Osteoblast (primary cell): ENCODE measurements around the gene PRM1. TPM values are rescaled to one million over a fixed set of nuclear protein-coding genes. Genes with fewer than 3 reads are reported as not detected.
A peak's percentile ranks its signal among the peaks of the same experiment; 100 is the strongest.

Experiments
- DNase-seq: peaks from one replicate; pipeline ENCODE4 v3.0.0; 2011; ENCODE audit warnings: low spot score, mixed read lengths; ENCODE audit not compliant: insufficient read length; ENCODE audit errors: missing footprints
- H2AFZ ChIP-seq: 2 replicates; pipeline ENCODE4 v1.6.0; 2011; ENCODE audit warnings: mild to moderate bottlenecking, low read length
- H3K27ac ChIP-seq: 2 replicates; pipeline ENCODE4 v1.5.1; 2011; ENCODE audit warnings: mild to moderate bottlenecking, low read depth, low read length, moderate library complexity
- H3K27me3 ChIP-seq: 2 replicates; pipeline ENCODE4 v1.6.0; 2012; ENCODE audit warnings: mild to moderate bottlenecking, control low read depth, inconsistent platforms, low read length, moderate library complexity; ENCODE audit not compliant: insufficient read depth
- H3K36me3 ChIP-seq: 2 replicates; pipeline ENCODE4 v1.5.1; 2011; ENCODE audit warnings: mild to moderate bottlenecking, low read length, control low read depth, moderate library complexity; ENCODE audit not compliant: insufficient read depth
- H3K4me1 ChIP-seq: 2 replicates; pipeline ENCODE4 v1.5.1; 2011; ENCODE audit warnings: mild to moderate bottlenecking, low read length, control low read depth, moderate library complexity; ENCODE audit not compliant: insufficient read depth
- H3K4me2 ChIP-seq: 2 replicates; pipeline ENCODE4 v1.6.0; 2011; ENCODE audit warnings: mild to moderate bottlenecking, low read length; ENCODE audit not compliant: insufficient read depth
- H3K4me3 ChIP-seq: fragments of 200-600 bp; sonication (generic); 3 replicates; pipeline ENCODE4 v1.5.1; 2012; ENCODE audit warnings: mild to moderate bottlenecking, low read length, inconsistent platforms; ENCODE audit not compliant: insufficient read depth
- H3K79me2 ChIP-seq: 2 replicates; pipeline ENCODE4 v1.6.0; 2012; ENCODE audit warnings: mild to moderate bottlenecking, low read length, control low read depth, inconsistent platforms; ENCODE audit not compliant: insufficient read depth
- H3K9me3 ChIP-seq: 2 replicates; pipeline ENCODE4 v1.5.1; 2011; ENCODE audit warnings: low read depth, low read length, control low read depth
- H4K20me1 ChIP-seq: 2 replicates; pipeline ENCODE4 v1.6.0; 2012; ENCODE audit warnings: mild to moderate bottlenecking, low read length, control low read depth; ENCODE audit not compliant: insufficient read depth
- total RNA-seq: library from RNA; depleted of rRNA; stranded (reverse); fragments of >200 nt; gene quantifications from 2 replicates; pipeline ENCODE4 v1.2.3, GENCODE V29; 2012
- TF ChIP-seq, protein P1 (sequence below): IDR thresholded peaks from 2 replicates; pipeline ENCODE4 v1.5.1; 2011; ENCODE audit warnings: mild to moderate bottlenecking, low read depth, low read length, moderate library complexity; ENCODE audit errors: extremely low read depth

The PRM1 gene
- total RNA-seq, 1 donor: not detected

DNA sequence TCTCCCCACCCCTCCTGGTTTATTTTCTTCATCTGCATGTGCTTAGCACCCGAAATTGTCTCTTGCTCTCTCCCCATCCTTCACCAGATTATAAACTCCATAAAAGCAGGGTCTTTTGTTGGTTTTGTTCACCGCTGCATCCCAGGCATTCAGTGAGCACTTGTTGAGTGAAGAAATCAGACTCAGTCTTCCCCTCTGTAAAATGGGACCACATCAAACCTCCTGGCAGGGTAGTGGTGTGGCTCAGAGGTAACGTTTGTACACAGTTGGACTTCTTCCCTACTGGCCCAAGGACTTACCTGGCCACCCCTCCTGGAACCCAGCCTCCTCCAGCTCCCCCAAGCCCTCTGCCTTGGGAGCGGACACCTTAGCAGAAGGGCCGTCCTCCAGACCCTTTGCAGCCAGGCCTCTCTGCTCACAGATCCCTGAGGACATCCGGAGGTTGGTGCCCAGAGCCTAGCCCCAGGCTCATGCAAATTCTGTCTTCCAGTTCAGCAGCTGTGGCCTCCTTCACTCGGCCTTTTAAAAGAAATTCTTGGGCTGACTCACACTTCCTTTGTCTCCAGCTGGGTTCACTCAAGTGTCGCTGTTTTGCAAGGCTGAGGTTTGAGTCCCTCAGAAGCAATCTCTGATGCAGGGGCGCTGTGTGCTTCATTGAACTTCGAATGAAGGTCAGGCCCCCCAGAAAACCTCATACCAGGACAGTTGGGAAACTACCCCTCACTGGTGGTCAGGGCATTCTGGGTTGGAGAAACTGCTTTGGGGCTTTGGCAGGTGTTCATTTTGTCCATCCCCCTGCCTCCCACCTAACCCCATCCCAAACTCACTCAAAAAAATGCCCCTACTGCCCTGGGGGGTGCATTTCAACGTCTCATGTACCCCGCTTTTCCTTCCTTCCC, 47.3 kb upstream of the PRM1 start:
- Histone ChIP-seq H3K4me2 (peak overlapping the region; percentile 84), H3K4me3 (peak overlapping the region; percentile 61), H3K36me3 (no peaks in the 10 kb centered on the region), H3K27ac (peak overlapping the region; percentile 34), H3K9me3 (no peaks in the 10 kb centered on the region), H2AFZ (no peak overlapping the region), H4K20me1 (no peaks in the 10 kb centered on the region), H3K79me2 (no peaks in the 10 kb centered on the region), H3K27me3 (no peaks in the 10 kb centered on the region), H3K4me1 (peaks cover 27% of the 10 kb centered on the region)
- TF ChIP-seq, protein P1, sequence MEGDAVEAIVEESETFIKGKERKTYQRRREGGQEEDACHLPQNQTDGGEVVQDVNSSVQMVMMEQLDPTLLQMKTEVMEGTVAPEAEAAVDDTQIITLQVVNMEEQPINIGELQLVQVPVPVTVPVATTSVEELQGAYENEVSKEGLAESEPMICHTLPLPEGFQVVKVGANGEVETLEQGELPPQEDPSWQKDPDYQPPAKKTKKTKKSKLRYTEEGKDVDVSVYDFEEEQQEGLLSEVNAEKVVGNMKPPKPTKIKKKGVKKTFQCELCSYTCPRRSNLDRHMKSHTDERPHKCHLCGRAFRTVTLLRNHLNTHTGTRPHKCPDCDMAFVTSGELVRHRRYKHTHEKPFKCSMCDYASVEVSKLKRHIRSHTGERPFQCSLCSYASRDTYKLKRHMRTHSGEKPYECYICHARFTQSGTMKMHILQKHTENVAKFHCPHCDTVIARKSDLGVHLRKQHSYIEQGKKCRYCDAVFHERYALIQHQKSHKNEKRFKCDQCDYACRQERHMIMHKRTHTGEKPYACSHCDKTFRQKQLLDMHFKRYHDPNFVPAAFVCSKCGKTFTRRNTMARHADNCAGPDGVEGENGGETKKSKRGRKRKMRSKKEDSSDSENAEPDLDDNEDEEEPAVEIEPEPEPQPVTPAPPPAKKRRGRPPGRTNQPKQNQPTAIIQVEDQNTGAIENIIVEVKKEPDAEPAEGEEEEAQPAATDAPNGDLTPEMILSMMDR: no peak
- DNase-seq: peak; percentile 97

DNA sequence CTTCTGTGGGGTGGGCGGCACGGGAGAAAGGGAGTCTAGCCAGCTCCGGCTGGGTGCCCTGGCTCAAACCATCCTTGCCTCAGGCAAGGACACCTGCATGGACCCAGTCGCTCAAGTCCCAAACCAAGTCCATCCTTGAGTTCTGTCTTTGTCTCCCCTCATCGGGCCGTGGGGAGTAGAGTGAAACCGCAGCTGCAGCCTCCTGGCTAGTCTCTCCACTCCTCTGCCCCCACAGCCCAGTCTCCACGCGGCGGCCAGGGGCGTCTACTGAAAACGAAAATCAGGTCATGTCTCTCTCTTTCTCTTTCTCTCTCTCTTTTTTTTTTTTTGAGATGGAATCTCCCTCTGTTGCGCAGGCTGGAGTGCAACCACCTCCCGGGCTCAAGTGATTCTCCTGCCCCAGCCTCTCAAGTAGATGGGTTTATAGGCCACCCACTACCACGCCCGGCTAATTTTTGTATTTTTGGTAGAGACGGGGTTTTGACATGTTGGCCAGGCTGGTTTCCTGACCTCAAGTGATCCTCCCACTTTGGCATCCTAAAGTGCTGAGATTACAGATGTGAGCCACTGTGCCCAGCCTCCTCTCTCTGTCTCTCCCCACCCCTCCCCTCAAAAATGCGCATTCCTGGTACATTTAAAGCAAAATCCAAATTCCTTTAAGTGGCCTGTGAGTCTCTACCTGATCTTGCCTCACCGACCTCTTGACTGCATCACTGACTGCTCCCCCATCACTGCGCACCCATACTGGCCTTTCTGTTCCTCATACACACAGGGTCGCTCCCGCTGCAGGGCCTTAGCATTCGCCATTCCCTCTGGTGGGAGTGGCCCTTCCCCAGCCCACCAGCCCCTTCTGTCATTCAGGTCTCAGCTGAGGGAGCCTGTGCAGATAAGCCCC, 46.4 kb upstream of the PRM1 start:
- Histone ChIP-seq H3K27me3 (no peaks in the 10 kb centered on the region), H3K27ac (no peak overlapping the region), H3K9me3 (no peaks in the 10 kb centered on the region), H3K36me3 (no peaks in the 10 kb centered on the region), H3K4me2 (no peak overlapping the region), H2AFZ (no peak overlapping the region), H4K20me1 (no peaks in the 10 kb centered on the region), H3K4me1 (peaks cover 27% of the 10 kb centered on the region), H3K79me2 (no peaks in the 10 kb centered on the region), H3K4me3 (no peak overlapping the region)
- DNase-seq: no peak
- TF ChIP-seq, protein P1: no peak

DNA sequence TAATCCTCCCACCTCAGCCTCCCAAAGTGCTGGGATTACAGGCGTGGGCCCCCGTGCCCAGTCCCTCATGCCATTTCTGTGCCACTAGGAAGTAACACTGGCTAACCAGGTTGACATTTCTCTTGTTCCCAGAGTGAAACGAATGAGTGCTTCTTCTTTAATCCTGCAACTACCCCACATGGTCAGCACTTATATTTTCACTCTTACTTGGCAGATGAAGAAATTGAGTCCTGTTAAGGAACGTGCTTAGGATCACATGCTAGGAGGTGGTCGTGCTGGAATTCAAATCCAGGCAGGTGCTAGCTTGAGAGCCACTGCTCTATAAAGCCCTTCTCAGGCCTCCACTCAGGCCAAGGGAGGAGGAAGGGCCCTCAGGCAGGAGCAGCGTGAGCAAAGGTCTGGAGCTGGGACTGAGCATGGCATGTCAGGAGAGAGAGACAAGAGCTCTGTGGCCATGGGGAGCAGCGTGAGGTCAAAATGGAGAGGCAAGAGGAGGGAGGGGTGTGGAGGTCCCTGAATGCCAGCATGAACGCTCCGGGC, 45.7 kb upstream of the PRM1 start:
- H4K20me1 ChIP-seq: no peaks in the 10 kb centered on the region
- no peak overlapping the region for H3K4me2 ChIP-seq
- no peaks in the 10 kb centered on the region for H3K9me3 ChIP-seq
- no peaks in the 10 kb centered on the region for H3K79me2 ChIP-seq
- no peak overlapping the region for H3K4me3 ChIP-seq
- no peak overlapping the region for H3K27ac ChIP-seq
- H3K4me1 ChIP-seq: peaks cover 27% of the 10 kb centered on the region
- H3K36me3 ChIP-seq: no peaks in the 10 kb centered on the region
- no peak for DNase-seq
- H3K27me3 ChIP-seq: no peaks in the 10 kb centered on the region
- TF ChIP-seq, protein P1: no peak
- no peak overlapping the region for H2AFZ ChIP-seq
